Measurements from ENCODE around the gene NTSR2. TPM values are rescaled to one million over a fixed set of nuclear protein-coding genes. Genes with fewer than 3 reads are reported as not detected.

NTSR2 gene
- polyA plus RNA-seq: under 1 TPM in 1 of 4 donors, not detected in 3; 0.06 TPM
- long read RNA-seq, donor 1: 0 reads
- long read RNA-seq, donor 2: 0 reads
- long read RNA-seq, donor 3: 0 reads
- long read RNA-seq, donor 4: 0 reads
- long read RNA-seq, donor 5: 0 reads
- long read RNA-seq, donor 6: 0 reads
- long read RNA-seq, donor 7: 0 reads
- long read RNA-seq, donor 8: 0 reads
- long read RNA-seq, donor 9: 0 reads
- long read RNA-seq, donor 10: 0 reads

- no peak within 1 kb of the TSS for H3K27ac ChIP-seq (ENCODE audit: low read depth in 1 of 3, low read length in 2 of 3)
- no peaks in the 10 kb centered on the region for H3K4me1 ChIP-seq (ENCODE audit: control insufficient read depth in 3 of 3, insufficient read depth in 2 of 3, low read depth in 1 of 3, low read length in 2 of 3)
- FAIRE-seq (no peak), DNase-seq (peak; percentile 54 to 83)
- no peak within 1 kb of the TSS for H3K4me3 ChIP-seq (ENCODE audit: low read depth in 1 of 3, low read length in 3 of 3)
- H3K27me3 ChIP-seq (ENCODE audit: control insufficient read depth in 3 of 3, insufficient read depth in 3 of 3, low read length in 3 of 3): peaks cover 0 to 24% (median 0%) of the 10 kb centered on the region in 3 donors
- no peaks in the 10 kb centered on the region for H3K9me3 ChIP-seq (ENCODE audit: control insufficient read depth in 2 of 2, insufficient read depth in 1 of 2, low read depth in 1 of 2, low read length in 1 of 2)
- WGBS, 3 donors: 22 to 31% (median 29%) methylated on average over 76 to 93 of the region's 93 CpGs
- H3K36me3 ChIP-seq (ENCODE audit: control insufficient read depth in 3 of 3, insufficient read depth in 2 of 3, low read depth in 1 of 3, low read length in 3 of 3): no peaks in the 10 kb centered on the region
These were observed at the start of gene NTSR2 for GRCh38 chr2:11669454-11670291. Gene NTSR2 (minus strand): TSS chr2:11670195. CDS start chr2:11670129, 66 bp downstream.

GRCh38 chr2:11719230-11719977 is 49.4 kb upstream of the NTSR2 start:
- WGBS, 3 donors: 13 to 34% (median 21%) methylated on average over 6 of the region's 6 CpGs
- Histone ChIP-seq H3K4me3 (ENCODE audit: low read depth in 1 of 3, low read length in 3 of 3) (no peak overlapping the region), H3K27me3 (ENCODE audit: control insufficient read depth in 3 of 3, insufficient read depth in 3 of 3, low read length in 3 of 3) (peaks cover 0 to 15% (median 2%) of the 10 kb centered on the region in 3 donors), H3K9me3 (ENCODE audit: control insufficient read depth in 2 of 2, insufficient read depth in 1 of 2, low read depth in 1 of 2, low read length in 1 of 2) (no peaks in the 10 kb centered on the region), H3K4me1 (ENCODE audit: control insufficient read depth in 3 of 3, insufficient read depth in 2 of 3, low read depth in 1 of 3, low read length in 2 of 3) (peaks cover 0 to 5% (median 0%) of the 10 kb centered on the region in 3 donors), H3K27ac (ENCODE audit: low read depth in 1 of 3, low read length in 2 of 3) (no peak overlapping the region), H3K36me3 (ENCODE audit: control insufficient read depth in 3 of 3, insufficient read depth in 2 of 3, low read depth in 1 of 3, low read length in 3 of 3) (no peaks in the 10 kb centered on the region)
- FAIRE-seq: no peak
- peak; percentile 27 to 50 for DNase-seq

GRCh38 chr2:11718606-11719005 is 48.6 kb upstream of the NTSR2 start:
- Histone ChIP-seq H3K4me1 (ENCODE audit: control insufficient read depth in 3 of 3, insufficient read depth in 2 of 3, low read depth in 1 of 3, low read length in 2 of 3) (peaks cover 0 to 5% (median 0%) of the 10 kb centered on the region in 3 donors), H3K4me3 (ENCODE audit: low read depth in 1 of 3, low read length in 3 of 3) (no peak overlapping the region), H3K27ac (ENCODE audit: low read depth in 1 of 3, low read length in 2 of 3) (no peak overlapping the region), H3K9me3 (ENCODE audit: control insufficient read depth in 2 of 2, insufficient read depth in 1 of 2, low read depth in 1 of 2, low read length in 1 of 2) (no peaks in the 10 kb centered on the region), H3K36me3 (ENCODE audit: control insufficient read depth in 3 of 3, insufficient read depth in 2 of 3, low read depth in 1 of 3, low read length in 3 of 3) (no peaks in the 10 kb centered on the region), H3K27me3 (ENCODE audit: control insufficient read depth in 3 of 3, insufficient read depth in 3 of 3, low read length in 3 of 3) (peaks cover 0 to 11% (median 2%) of the 10 kb centered on the region in 3 donors)
- no peak for DNase-seq
- no peak for FAIRE-seq
- WGBS, 3 donors: 40 to 62% (median 58%) methylated on average over 5 of the region's 5 CpGs

DNA sequence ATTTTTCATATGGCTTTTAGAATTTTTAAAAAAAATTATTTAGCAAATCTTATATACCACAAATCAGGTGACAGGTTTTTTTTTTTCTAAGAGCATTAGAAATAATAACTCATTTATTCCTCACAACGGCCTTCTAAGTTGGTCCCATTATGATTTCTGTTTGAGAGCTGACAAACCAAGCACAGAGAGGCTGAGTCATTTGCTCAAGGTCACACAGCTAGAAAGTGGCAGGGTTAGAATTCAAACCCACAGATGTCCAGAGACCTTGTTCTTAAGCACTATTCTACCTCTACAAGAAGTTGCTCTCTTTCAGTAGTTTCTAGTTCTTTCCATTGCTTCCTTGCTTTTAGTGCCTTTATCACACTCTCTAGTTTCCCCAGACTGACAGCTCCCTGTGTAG is 47.6 kb upstream of the NTSR2 start:
- Histone ChIP-seq H3K4me1 (ENCODE audit: control insufficient read depth in 3 of 3, insufficient read depth in 2 of 3, low read depth in 1 of 3, low read length in 2 of 3) (peaks cover 0 to 5% (median 0%) of the 10 kb centered on the region in 3 donors), H3K27me3 (ENCODE audit: control insufficient read depth in 3 of 3, insufficient read depth in 3 of 3, low read length in 3 of 3) (peaks cover 0 to 11% (median 2%) of the 10 kb centered on the region in 3 donors), H3K9me3 (ENCODE audit: control insufficient read depth in 2 of 2, insufficient read depth in 1 of 2, low read depth in 1 of 2, low read length in 1 of 2) (no peaks in the 10 kb centered on the region), H3K36me3 (ENCODE audit: control insufficient read depth in 3 of 3, insufficient read depth in 2 of 3, low read depth in 1 of 3, low read length in 3 of 3) (no peaks in the 10 kb centered on the region), H3K4me3 (ENCODE audit: low read depth in 1 of 3, low read length in 3 of 3) (no peak overlapping the region), H3K27ac (ENCODE audit: low read depth in 1 of 3, low read length in 2 of 3) (no peak overlapping the region)
- DNase-seq: no peak
- FAIRE-seq: no peak
- 60 to 78% (median 63%) methylated on average over 1 of the region's 1 CpG for WGBS, 3 donors

GRCh38 chr2:11716689-11717321 is 46.8 kb upstream of the NTSR2 start:
- H3K4me1 ChIP-seq (ENCODE audit: control insufficient read depth in 3 of 3, insufficient read depth in 2 of 3, low read depth in 1 of 3, low read length in 2 of 3): peaks cover 0 to 5% (median 0%) of the 10 kb centered on the region in 3 donors
- peak overlapping the region in 1 of 3 donors; percentile 41 for H3K27ac ChIP-seq (ENCODE audit: low read depth in 1 of 3, low read length in 2 of 3)
- 68 to 80% (median 74%) methylated on average over 8 of the region's 8 CpGs for WGBS, 3 donors
- DNase-seq (no peak), FAIRE-seq (no peak)
- H3K36me3 ChIP-seq (ENCODE audit: control insufficient read depth in 3 of 3, insufficient read depth in 2 of 3, low read depth in 1 of 3, low read length in 3 of 3): no peaks in the 10 kb centered on the region
- H3K4me3 ChIP-seq (ENCODE audit: low read depth in 1 of 3, low read length in 3 of 3): no peak overlapping the region
- H3K9me3 ChIP-seq (ENCODE audit: control insufficient read depth in 2 of 2, insufficient read depth in 1 of 2, low read depth in 1 of 2, low read length in 1 of 2): no peaks in the 10 kb centered on the region
- peaks cover 0 to 10% (median 2%) of the 10 kb centered on the region in 3 donors for H3K27me3 ChIP-seq (ENCODE audit: control insufficient read depth in 3 of 3, insufficient read depth in 3 of 3, low read length in 3 of 3)

DNA sequence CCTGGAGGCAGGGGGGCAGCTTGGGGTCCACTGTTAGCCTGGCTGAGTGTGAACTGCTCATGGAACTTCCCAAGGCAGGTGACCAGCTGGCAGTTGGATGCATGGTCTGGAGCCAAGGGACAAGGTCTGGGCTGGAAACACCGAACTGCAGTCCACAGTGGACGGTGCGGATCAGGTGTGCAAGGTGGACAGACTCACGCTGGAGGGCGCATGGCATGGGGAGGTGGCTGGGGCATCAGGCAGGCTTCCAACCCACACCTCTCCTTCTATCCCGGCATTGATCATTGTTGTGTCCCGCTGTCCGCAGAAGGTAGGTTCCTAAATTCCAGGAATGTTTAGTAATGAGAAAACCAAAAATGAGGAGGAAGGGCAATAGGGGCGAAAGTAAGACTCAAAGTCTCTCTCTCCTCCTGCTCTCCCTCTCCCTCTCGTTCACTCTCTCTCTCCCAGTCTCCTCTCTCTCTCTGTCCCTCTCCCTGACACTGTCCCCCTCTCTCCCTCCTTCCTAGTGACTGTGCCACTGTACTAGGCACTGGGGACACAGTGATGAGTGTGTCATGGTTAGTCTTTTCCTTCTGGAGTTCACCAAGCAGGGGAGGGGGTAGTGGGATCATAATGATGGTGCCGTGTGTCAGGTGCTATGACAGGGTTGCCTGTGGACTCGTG is 46.1 kb upstream of the NTSR2 start:
- WGBS, 3 donors: 88 to 92% (median 90%) methylated on average over 12 of the region's 12 CpGs
- peaks cover 0 to 5% (median 0%) of the 10 kb centered on the region in 3 donors for H3K4me1 ChIP-seq (ENCODE audit: control insufficient read depth in 3 of 3, insufficient read depth in 2 of 3, low read depth in 1 of 3, low read length in 2 of 3)

DNA sequence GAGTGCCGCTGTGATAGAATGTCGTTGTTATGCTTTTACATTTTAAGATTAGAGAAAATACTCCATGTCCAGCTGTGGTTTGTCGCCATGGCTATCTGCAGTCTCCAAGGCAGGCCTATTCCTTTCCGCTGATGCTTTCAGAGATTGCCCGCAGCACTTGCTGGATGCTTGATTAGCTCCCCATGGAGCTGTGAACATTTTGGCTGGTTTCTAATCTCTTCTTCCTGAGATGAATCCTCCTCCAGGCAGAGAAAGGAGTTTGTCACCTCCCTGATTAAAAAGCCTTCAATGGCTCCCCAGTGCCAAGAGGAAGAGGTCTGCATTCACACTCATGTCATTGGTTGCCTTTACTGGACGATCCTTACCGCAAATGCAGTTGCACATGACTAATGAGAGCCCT is 43.8 kb upstream of the NTSR2 start:
- DNase-seq: no peak

More for the DNA sequence above, 46.1 kb upstream of the NTSR2 start:
- Histone ChIP-seq H3K36me3 (ENCODE audit: control insufficient read depth in 3 of 3, insufficient read depth in 2 of 3, low read depth in 1 of 3, low read length in 3 of 3) (no peaks in the 10 kb centered on the region), H3K27ac (ENCODE audit: low read depth in 1 of 3, low read length in 2 of 3) (peak overlapping the region in 1 of 3 donors; percentile 6), H3K27me3 (ENCODE audit: control insufficient read depth in 3 of 3, insufficient read depth in 3 of 3, low read length in 3 of 3) (peaks cover 0 to 4% (median under 1%) of the 10 kb centered on the region in 3 donors), H3K4me3 (ENCODE audit: low read depth in 1 of 3, low read length in 3 of 3) (no peak overlapping the region), H3K9me3 (ENCODE audit: control insufficient read depth in 2 of 2, insufficient read depth in 1 of 2, low read depth in 1 of 2, low read length in 1 of 2) (no peaks in the 10 kb centered on the region)
- DNase-seq (no peak), FAIRE-seq (no peak)

More for the DNA sequence above, 43.8 kb upstream of the NTSR2 start:
- FAIRE-seq: no peak
- Histone ChIP-seq H3K4me3 (ENCODE audit: low read depth in 1 of 3, low read length in 3 of 3) (no peak overlapping the region), H3K36me3 (ENCODE audit: control insufficient read depth in 3 of 3, insufficient read depth in 2 of 3, low read depth in 1 of 3, low read length in 3 of 3) (no peaks in the 10 kb centered on the region), H3K4me1 (ENCODE audit: control insufficient read depth in 3 of 3, insufficient read depth in 2 of 3, low read depth in 1 of 3, low read length in 2 of 3) (no peaks in the 10 kb centered on the region), H3K27ac (ENCODE audit: low read depth in 1 of 3, low read length in 2 of 3) (no peak overlapping the region), H3K27me3 (ENCODE audit: control insufficient read depth in 3 of 3, insufficient read depth in 3 of 3, low read length in 3 of 3) (peaks cover 0 to 4% (median 0%) of the 10 kb centered on the region in 3 donors), H3K9me3 (ENCODE audit: control insufficient read depth in 2 of 2, insufficient read depth in 1 of 2, low read depth in 1 of 2, low read length in 1 of 2) (no peaks in the 10 kb centered on the region)
- 88 to 90% (median 89%) methylated on average over 7 of the region's 7 CpGs for WGBS, 3 donors
